ENCODE data around the gene OMD. TPM values are rescaled to one million over a fixed set of nuclear protein-coding genes. Genes with fewer than 3 reads are reported as not detected.

The OMD gene
- total RNA-seq, 1 experiment from 2014 or later, result not detected

- peaks cover 3 to 13% of the 10 kb centered on the region in 2 experiments; a peak in 3 of 4 replicates for H3K4me1 ChIP-seq (ENCODE audit: control insufficient read depth in 1 of 2, insufficient read depth in 2 of 2, low read length in 2 of 2)
- no peaks in the 10 kb centered on the region for H4K20me1 ChIP-seq (ENCODE audit: insufficient read depth)
- ChIA-PET CTCF (no interaction called here), RAD21 (ENCODE audit: low non-redundant PET in 1 of 2, low total read pairs in 2 of 2, uncharacterized antibody in 2 of 2, unreplicated experiment in 2 of 2) (no interaction called here), POLR2A (no interaction called here)
- ATAC-seq (no peak), DNase-seq (ENCODE audit: low read depth, low spot score) (no peak)
- no peak overlapping the region for H2AFZ ChIP-seq (ENCODE audit: low read depth, low read length, poor library complexity, severe bottlenecking)
- no peaks in the 10 kb centered on the region for H3K79me2 ChIP-seq (ENCODE audit: insufficient read depth, low read length)
- TF ChIP-seq FOSL1 (IDR thresholded peaks at IDR 0.05; ENCODE audit: low read depth) (no peak), REST (IDR thresholded peaks at IDR 0.05; ENCODE audit: low read depth) (no peak), RAD21 (IDR thresholded peaks at IDR 0.05; ENCODE audit: low read depth) (no peak), POLR2A (IDR thresholded peaks at IDR 0.05; ENCODE audit: borderline replicate concordance, extremely low read depth, insufficient read depth, insufficient read length) (no peak), ZBTB33 (IDR thresholded peaks at IDR 0.05; ENCODE audit: extremely low read depth, insufficient replicate concordance, low read length) (no peak)
- no peak overlapping the region for H3K27ac ChIP-seq (ENCODE audit: low read depth, low read length)
- H3K4me2 ChIP-seq (ENCODE audit: low read length), result no peak overlapping the region
- intact Hi-C loops (cut with micrococcal nuclease), result no loop called here
- H3K9ac ChIP-seq (ENCODE audit: low read length), result no peak overlapping the region
- H3K27me3 ChIP-seq (ENCODE audit: insufficient read depth, low read length), result no peaks in the 10 kb centered on the region
- H3K4me3 ChIP-seq (replicated peaks in 1 of 2; ENCODE audit: low read depth in 1 of 2, low read length in 2 of 2), result no peak overlapping the region
- H3K9me2 ChIP-seq (ENCODE audit: insufficient read depth), result no peaks in the 10 kb centered on the region
- no peaks in the 10 kb centered on the region for H3K9me3 ChIP-seq (ENCODE audit: control insufficient read depth in 1 of 2, insufficient read depth in 1 of 2, low read depth in 1 of 2, low read length in 2 of 2)
- no TSS peak for BruUV-seq (replicated peaks)
- no peaks in the 10 kb centered on the region for H3K36me3 ChIP-seq (ENCODE audit: control insufficient read depth in 1 of 2, insufficient read depth in 2 of 2, low read length in 2 of 2)
Observed at GRCh38 chr9:92467041-92467440, 42.8 kb upstream of the OMD start.
